Fibroblast of lung (primary cell): ENCODE measurements around the gene GNL2. TPM values are rescaled to one million over a fixed set of nuclear protein-coding genes. Genes with fewer than 3 reads are reported as not detected.

Experiments used
- DNase-seq, 2 donors: peaks; one replicate each; pipeline versions ENCODE4 v3.0.0 to v3.0.0-alpha.2; 2010; ENCODE audit warnings: low read depth in 2 of 2
- H2AFZ ChIP-seq: 2 replicates; pipeline ENCODE4 v1.5.1; 2012; ENCODE audit warnings: low read length, control low read depth, inconsistent platforms
- H3K27ac ChIP-seq: 2 replicates; pipeline ENCODE4 v1.5.1; 2011; ENCODE audit warnings: low read length, control low read depth; ENCODE audit not compliant: insufficient read depth
- H3K27me3 ChIP-seq: 2 replicates; pipeline ENCODE4 v1.5.1; 2011; ENCODE audit warnings: mild to moderate bottlenecking, low read length; ENCODE audit not compliant: control insufficient read depth, insufficient read depth
- H3K36me3 ChIP-seq: 2 replicates; pipeline ENCODE4 v1.5.1; 2011; ENCODE audit warnings: low read length; ENCODE audit not compliant: control insufficient read depth, insufficient read depth
- H3K4me1 ChIP-seq: 2 replicates; pipeline ENCODE4 v1.5.1; 2011; ENCODE audit warnings: low read length; ENCODE audit not compliant: control insufficient read depth, insufficient read depth; ENCODE audit errors: extremely low read depth
- H3K4me2 ChIP-seq: 2 replicates; pipeline ENCODE4 v1.5.1; 2011; ENCODE audit warnings: low read length, control low read depth; ENCODE audit not compliant: insufficient read depth; ENCODE audit errors: extremely low read depth
- H3K4me3 ChIP-seq, 4 experiments: fragments of 200-600 bp in 1 of 4; sonication (generic) in 1 of 4; replicated peaks in 1 of 4; 2 replicates each; pipeline ENCODE4 v1.5.1; 2011 to 2016; ENCODE audit warnings: low read length in 4 of 4, low read depth in 3 of 4, mild to moderate bottlenecking in 3 of 4, control low read depth in 2 of 4, inconsistent platforms in 1 of 4, mixed read lengths in 1 of 4; ENCODE audit not compliant: insufficient read depth in 1 of 4; ENCODE audit errors: control extremely low read depth in 1 of 4
- H3K79me2 ChIP-seq: 2 replicates; pipeline ENCODE4 v1.5.1; 2012; ENCODE audit warnings: mild to moderate bottlenecking, low read length, inconsistent platforms; ENCODE audit not compliant: control insufficient read depth, insufficient read depth
- H3K9ac ChIP-seq: 2 replicates; pipeline ENCODE4 v1.5.1; 2011; ENCODE audit warnings: mild to moderate bottlenecking, low read length, control low read depth; ENCODE audit not compliant: insufficient read depth
- H3K9me3 ChIP-seq: 2 replicates; pipeline ENCODE4 v1.5.1; 2012; ENCODE audit warnings: low read depth, low read length; ENCODE audit not compliant: control insufficient read depth, insufficient read depth
- H4K20me1 ChIP-seq: 2 replicates; pipeline ENCODE4 v1.5.1; 2011; ENCODE audit warnings: low read length; ENCODE audit not compliant: control insufficient read depth, insufficient read depth; ENCODE audit errors: extremely low read depth
- EZH2 ChIP-seq: IDR thresholded peaks from 2 replicates; pipeline ENCODE4 v1.5.1; 2012; ENCODE audit warnings: low read length, control low read depth, mild to moderate bottlenecking; ENCODE audit errors: missing control alignments
- polyA plus RNA-seq, 2 donors: library from polyadenylated mRNA; depleted of rRNA in 1 of 2; stranded (reverse) in 1 of 2; unstranded in 1 of 2; fragments of >200 nt; gene quantifications; 2 replicates each; pipeline ENCODE4 v1.2.1, GENCODE V29; 2011 to 2012; ENCODE audit warnings: missing spikeins in 1 of 2
- total RNA-seq: library from RNA; depleted of rRNA; stranded (reverse); fragments of >200 nt; gene quantifications from 2 replicates; pipeline ENCODE4 v1.2.1, GENCODE V29; 2014
- TF ChIP-seq, protein P1 (sequence below), 2 donors: IDR thresholded peaks in 1 of 2; conservative IDR thresholded peaks in 1 of 2; 1 replicate in 1 of 2; 2 replicates in 1 of 2; pipeline ENCODE4 v1.5.1; 2011 to 2012; ENCODE audit warnings: low read length in 2 of 2, control low read depth in 1 of 2, inconsistent platforms in 1 of 2, low read depth in 1 of 2, mild to moderate bottlenecking in 1 of 2

GNL2 gene
- total and polyA plus RNA-seq, 2 donors (not counting 1 experiment from before 2014, with no cell fraction given) = 50.0 to 73.3 TPM

DNA sequence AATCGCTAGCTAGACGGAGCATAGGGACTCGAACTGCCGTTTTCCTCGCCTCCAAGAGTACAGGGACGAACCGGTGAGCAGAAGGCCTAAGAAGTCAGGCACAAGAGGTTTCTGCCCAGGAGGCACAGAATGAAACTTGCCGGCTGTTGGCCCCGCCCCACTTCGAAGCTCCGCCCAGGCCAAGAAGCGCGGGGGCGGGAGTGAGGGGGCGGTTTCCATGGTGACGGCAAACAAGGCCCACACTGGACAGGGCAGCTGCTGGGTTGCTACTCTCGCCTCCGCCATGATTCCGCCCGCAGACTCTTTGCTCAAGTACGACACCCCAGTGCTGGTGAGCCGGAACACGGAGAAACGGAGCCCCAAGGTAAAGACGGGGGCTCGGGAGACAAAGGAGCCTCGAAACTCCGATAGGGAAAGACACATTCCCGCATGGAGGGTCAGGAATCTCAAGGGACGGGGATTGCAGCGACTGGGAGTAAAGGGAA lies 39.0 kb downstream of the GNL2 start, which contains the start of gene DNALI1:
Gene DNALI1 (plus strand): TSS at position 229 of the 485 bp plus-strand sequence. CDS start 55 bp downstream, at position 284.
- H3K79me2 ChIP-seq = peaks cover 23% of the 10 kb centered on the region
- H3K4me2 ChIP-seq = peak within 1 kb of the TSS; percentile 84
- peak within 1 kb of the TSS; percentile 62 for H3K27ac ChIP-seq
- H3K9me3 ChIP-seq = no peaks in the 10 kb centered on the region
- peak within 1 kb of the TSS; percentile 22 to 81 (median 46) for H3K4me3 ChIP-seq
- H4K20me1 ChIP-seq = no peaks in the 10 kb centered on the region
- DNase-seq = peak; percentile 87 to 92
- H3K27me3 ChIP-seq = no peaks in the 10 kb centered on the region
- TF ChIP-seq EZH2 = no peak
- TF ChIP-seq, protein P1, sequence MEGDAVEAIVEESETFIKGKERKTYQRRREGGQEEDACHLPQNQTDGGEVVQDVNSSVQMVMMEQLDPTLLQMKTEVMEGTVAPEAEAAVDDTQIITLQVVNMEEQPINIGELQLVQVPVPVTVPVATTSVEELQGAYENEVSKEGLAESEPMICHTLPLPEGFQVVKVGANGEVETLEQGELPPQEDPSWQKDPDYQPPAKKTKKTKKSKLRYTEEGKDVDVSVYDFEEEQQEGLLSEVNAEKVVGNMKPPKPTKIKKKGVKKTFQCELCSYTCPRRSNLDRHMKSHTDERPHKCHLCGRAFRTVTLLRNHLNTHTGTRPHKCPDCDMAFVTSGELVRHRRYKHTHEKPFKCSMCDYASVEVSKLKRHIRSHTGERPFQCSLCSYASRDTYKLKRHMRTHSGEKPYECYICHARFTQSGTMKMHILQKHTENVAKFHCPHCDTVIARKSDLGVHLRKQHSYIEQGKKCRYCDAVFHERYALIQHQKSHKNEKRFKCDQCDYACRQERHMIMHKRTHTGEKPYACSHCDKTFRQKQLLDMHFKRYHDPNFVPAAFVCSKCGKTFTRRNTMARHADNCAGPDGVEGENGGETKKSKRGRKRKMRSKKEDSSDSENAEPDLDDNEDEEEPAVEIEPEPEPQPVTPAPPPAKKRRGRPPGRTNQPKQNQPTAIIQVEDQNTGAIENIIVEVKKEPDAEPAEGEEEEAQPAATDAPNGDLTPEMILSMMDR (conservative IDR thresholded peaks at IDR 0.05 in 1 of 2, IDR thresholded peaks at IDR 0.05 in 1 of 2; ENCODE audit: low read depth in 1 of 2, low read length in 2 of 2) = no peak
- peak within 1 kb of the TSS; percentile 59 for H3K9ac ChIP-seq
- H2AFZ ChIP-seq = peak within 1 kb of the TSS; percentile 87
- H3K4me1 ChIP-seq = peaks cover 17% of the 10 kb centered on the region
- peaks cover 1% of the 10 kb centered on the region for H3K36me3 ChIP-seq

GRCh38 chr1:37553927-37554808 lies 41.6 kb downstream of the GNL2 start, which contains the start of gene SNIP1:
TSS of gene SNIP1 (minus strand) at chr1:37554293. CDS start at chr1:37554229, 64 bp downstream.
- DNase-seq = peak; percentile 90 to 91
- H3K9ac ChIP-seq = peak within 1 kb of the TSS; percentile 94
- peak within 1 kb of the TSS; percentile 95 for H3K27ac ChIP-seq

GRCh38 chr1:37553598-37553926 lies 42.2 kb downstream of the GNL2 start:
- H3K79me2 ChIP-seq = peaks cover 36% of the 10 kb centered on the region
- H3K9ac ChIP-seq = peak overlapping the region; percentile 94
- no peak for DNase-seq
- peak overlapping the region; percentile 95 for H3K27ac ChIP-seq
- no peaks in the 10 kb centered on the region for H3K9me3 ChIP-seq
- H4K20me1 ChIP-seq = no peaks in the 10 kb centered on the region
- H3K36me3 ChIP-seq = no peaks in the 10 kb centered on the region
- H3K4me1 ChIP-seq = peaks cover 16% of the 10 kb centered on the region
- H3K4me3 ChIP-seq = peak overlapping the region; percentile 78 to 99 (median 88)
- H3K4me2 ChIP-seq = peak overlapping the region; percentile 92
- no peaks in the 10 kb centered on the region for H3K27me3 ChIP-seq
- peak overlapping the region; percentile 67 for H2AFZ ChIP-seq
- no peak for TF ChIP-seq EZH2
- TF ChIP-seq, protein P1 (conservative IDR thresholded peaks at IDR 0.05 in 1 of 2, IDR thresholded peaks at IDR 0.05 in 1 of 2; ENCODE audit: low read depth in 1 of 2, low read length in 2 of 2) = no peak

More at GRCh38 chr1:37553927-37554808, 41.6 kb downstream of the GNL2 start, which contains the start of gene SNIP1:
- Histone ChIP-seq H3K9me3 (no peaks in the 10 kb centered on the region), H3K27me3 (no peaks in the 10 kb centered on the region), H4K20me1 (no peaks in the 10 kb centered on the region), H3K79me2 (peaks cover 35% of the 10 kb centered on the region), H3K4me1 (peaks cover 16% of the 10 kb centered on the region), H3K36me3 (no peaks in the 10 kb centered on the region), H2AFZ (peak within 1 kb of the TSS; percentile 67), H3K4me2 (peak within 1 kb of the TSS; percentile 92), H3K4me3 (peak within 1 kb of the TSS; percentile 78 to 99 (median 88))
- no peak for TF ChIP-seq EZH2
- TF ChIP-seq, protein P1 (conservative IDR thresholded peaks at IDR 0.05 in 1 of 2, IDR thresholded peaks at IDR 0.05 in 1 of 2; ENCODE audit: low read depth in 1 of 2, low read length in 2 of 2) = no peak
